Brain microvascular endothelial cell (primary cell): ENCODE results near the gene SOX9.

Experiments
- DNase-seq: peaks from one replicate; pipeline ENCODE4 v3.0.0-alpha.2; 2020
- H3K27ac ChIP-seq: fragments of 250-450 bp; sonication (Bioruptor Pico); 2 replicates; pipeline ENCODE4 v1.5.1; 2020; ENCODE audit warnings: mild to moderate bottlenecking, moderate library complexity
- H3K27me3 ChIP-seq: fragments of 250-450 bp; sonication (Bioruptor Pico); replicated peaks from 2 replicates; pipeline ENCODE4 v1.5.1; 2020; ENCODE audit warnings: mild to moderate bottlenecking
- H3K36me3 ChIP-seq: fragments of 250-450 bp; sonication (Bioruptor Pico); replicated peaks from 2 replicates; pipeline ENCODE4 v1.5.1; 2020; ENCODE audit warnings: mild to moderate bottlenecking
- H3K4me3 ChIP-seq: 2 replicates; pipeline ENCODE4 v1.5.1; 2011; ENCODE audit warnings: low read depth, mild to moderate bottlenecking, control low read depth, low read length, moderate library complexity
- CTCF ChIP-seq: IDR thresholded peaks from 2 replicates; pipeline ENCODE4 v1.5.1; 2011; ENCODE audit warnings: low read depth, mild to moderate bottlenecking, moderate library complexity, low read length, control low read depth, inconsistent platforms; ENCODE audit errors: missing control alignments
- in situ Hi-C: cut with HindIII; loops from 2 replicates; pipeline ENCODE4 v1.10.0; 2017; ENCODE audit warnings: low sequenced_read_pairs, low pct_ligation_motif_present

The SOX9 gene

DNA sequence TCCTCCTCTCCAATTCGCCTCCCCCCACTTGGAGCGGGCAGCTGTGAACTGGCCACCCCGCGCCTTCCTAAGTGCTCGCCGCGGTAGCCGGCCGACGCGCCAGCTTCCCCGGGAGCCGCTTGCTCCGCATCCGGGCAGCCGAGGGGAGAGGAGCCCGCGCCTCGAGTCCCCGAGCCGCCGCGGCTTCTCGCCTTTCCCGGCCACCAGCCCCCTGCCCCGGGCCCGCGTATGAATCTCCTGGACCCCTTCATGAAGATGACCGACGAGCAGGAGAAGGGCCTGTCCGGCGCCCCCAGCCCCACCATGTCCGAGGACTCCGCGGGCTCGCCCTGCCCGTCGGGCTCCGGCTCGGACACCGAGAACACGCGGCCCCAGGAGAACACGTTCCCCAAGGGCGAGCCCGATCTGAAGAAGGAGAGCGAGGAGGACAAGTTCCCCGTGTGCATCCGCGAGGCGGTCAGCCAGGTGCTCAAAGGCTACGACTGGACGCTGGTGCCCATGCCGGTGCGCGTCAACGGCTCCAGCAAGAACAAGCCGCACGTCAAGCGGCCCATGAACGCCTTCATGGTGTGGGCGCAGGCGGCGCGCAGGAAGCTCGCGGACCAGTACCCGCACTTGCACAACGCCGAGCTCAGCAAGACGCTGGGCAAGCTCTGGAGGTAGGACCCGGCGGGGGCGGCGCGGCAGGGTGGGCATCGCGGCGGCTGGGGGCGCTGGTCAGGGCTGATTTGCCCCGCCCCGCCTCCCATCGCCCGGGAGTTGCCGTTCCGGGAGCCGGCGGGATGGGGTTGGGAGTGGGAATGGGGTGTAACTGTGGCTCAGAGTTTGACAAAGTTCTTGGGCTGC is 567 bp downstream of the SOX9 start:
- Histone ChIP-seq H3K36me3 (peaks cover 16% of the 10 kb centered on the region), H3K27me3 (peaks cover 19% of the 10 kb centered on the region), H3K27ac (peak overlapping the region; percentile 60), H3K4me3 (peak overlapping the region; percentile 87)
- no peak for DNase-seq
- in situ Hi-C loops = no loop called here
- no peak for TF ChIP-seq CTCF

- Histone ChIP-seq H3K4me3 (peak overlapping the region; percentile 87), H3K27ac (peak overlapping the region; percentile 60)
These were observed 1.4 kb downstream of the SOX9 start for GRCh38 chr17:72122010-72122764.

DNA sequence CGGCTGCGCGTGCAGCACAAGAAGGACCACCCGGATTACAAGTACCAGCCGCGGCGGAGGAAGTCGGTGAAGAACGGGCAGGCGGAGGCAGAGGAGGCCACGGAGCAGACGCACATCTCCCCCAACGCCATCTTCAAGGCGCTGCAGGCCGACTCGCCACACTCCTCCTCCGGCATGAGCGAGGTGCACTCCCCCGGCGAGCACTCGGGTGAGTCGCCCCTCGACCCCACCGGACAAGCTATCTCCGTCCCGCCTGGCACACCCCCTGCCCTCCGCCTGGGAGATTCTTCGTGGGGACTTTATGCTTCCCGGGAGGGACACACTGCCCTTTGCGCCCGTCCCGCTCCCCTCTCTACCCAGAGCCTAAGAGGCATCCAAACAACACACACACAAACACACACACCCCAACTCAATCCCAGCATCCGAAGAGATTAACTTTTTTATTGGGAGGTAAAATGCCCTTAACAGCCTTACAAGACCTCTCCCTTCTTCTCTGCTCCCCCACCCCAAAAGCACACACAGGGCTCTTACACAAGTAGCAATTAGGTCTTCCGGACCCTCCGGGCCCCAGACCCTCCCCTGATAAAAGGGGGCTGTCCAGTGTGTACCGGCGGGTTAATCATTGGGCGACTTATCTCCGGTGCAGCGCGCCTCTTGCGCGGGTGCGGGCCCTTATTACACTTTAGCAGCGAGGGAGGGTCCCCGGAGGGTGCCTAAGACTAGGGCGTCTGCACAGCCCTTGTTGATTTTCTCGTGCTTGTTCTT is 2.1 kb downstream of the SOX9 start:
- peaks cover 16% of the 10 kb centered on the region for H3K36me3 ChIP-seq
- in situ Hi-C loops = no loop called here
- peak overlapping the region; percentile 15 for H3K27ac ChIP-seq
- peak overlapping the region; percentile 87 for H3K4me3 ChIP-seq
- H3K27me3 ChIP-seq = peaks cover 5% of the 10 kb centered on the region
- DNase-seq = no peak
- no peak for TF ChIP-seq CTCF

More at GRCh38 chr17:72122010-72122764, 1.4 kb downstream of the SOX9 start:
- peaks cover 13% of the 10 kb centered on the region for H3K27me3 ChIP-seq
- peak; percentile 0 for TF ChIP-seq CTCF
- peaks cover 16% of the 10 kb centered on the region for H3K36me3 ChIP-seq
- no peak for DNase-seq
- in situ Hi-C loops = no loop called here

DNA sequence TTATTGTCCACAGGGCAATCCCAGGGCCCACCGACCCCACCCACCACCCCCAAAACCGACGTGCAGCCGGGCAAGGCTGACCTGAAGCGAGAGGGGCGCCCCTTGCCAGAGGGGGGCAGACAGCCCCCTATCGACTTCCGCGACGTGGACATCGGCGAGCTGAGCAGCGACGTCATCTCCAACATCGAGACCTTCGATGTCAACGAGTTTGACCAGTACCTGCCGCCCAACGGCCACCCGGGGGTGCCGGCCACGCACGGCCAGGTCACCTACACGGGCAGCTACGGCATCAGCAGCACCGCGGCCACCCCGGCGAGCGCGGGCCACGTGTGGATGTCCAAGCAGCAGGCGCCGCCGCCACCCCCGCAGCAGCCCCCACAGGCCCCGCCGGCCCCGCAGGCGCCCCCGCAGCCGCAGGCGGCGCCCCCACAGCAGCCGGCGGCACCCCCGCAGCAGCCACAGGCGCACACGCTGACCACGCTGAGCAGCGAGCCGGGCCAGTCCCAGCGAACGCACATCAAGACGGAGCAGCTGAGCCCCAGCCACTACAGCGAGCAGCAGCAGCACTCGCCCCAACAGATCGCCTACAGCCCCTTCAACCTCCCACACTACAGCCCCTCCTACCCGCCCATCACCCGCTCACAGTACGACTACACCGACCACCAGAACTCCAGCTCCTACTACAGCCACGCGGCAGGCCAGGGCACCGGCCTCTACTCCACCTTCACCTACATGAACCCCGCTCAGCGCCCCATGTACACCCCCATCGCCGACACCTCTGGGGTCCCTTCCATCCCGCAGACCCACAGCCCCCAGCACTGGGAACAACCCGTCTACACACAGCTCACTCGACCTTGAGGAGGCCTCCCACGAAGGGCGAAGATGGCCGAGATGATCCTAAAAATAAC is 3.0 kb downstream of the SOX9 start:
- in situ Hi-C loops = no loop called here
- DNase-seq = no peak
- Histone ChIP-seq H3K36me3 (peaks cover 16% of the 10 kb centered on the region), H3K27ac (no peak overlapping the region), H3K4me3 (peak overlapping the region; percentile 87), H3K27me3 (no peaks in the 10 kb centered on the region)
- no peak for TF ChIP-seq CTCF

DNA sequence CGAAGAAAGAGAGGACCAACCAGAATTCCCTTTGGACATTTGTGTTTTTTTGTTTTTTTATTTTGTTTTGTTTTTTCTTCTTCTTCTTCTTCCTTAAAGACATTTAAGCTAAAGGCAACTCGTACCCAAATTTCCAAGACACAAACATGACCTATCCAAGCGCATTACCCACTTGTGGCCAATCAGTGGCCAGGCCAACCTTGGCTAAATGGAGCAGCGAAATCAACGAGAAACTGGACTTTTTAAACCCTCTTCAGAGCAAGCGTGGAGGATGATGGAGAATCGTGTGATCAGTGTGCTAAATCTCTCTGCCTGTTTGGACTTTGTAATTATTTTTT is 3.6 kb downstream of the SOX9 start:
- in situ Hi-C loops = no loop called here
- DNase-seq = no peak
- H3K27ac ChIP-seq = no peak overlapping the region

More for the DNA sequence above, 3.6 kb downstream of the SOX9 start:
- no peak for TF ChIP-seq CTCF
- H3K36me3 ChIP-seq = peaks cover 16% of the 10 kb centered on the region
- H3K27me3 ChIP-seq = no peaks in the 10 kb centered on the region
- H3K4me3 ChIP-seq = no peak overlapping the region
